Transverse colon (tissue), 4 donors: ENCODE results near the gene MDGA2.

Source experiments
- CTCF ChIP-seq, 5 experiments: fragments of 200-600 bp in 3 of 5; fragments of 450-650 bp in 2 of 5; sonication (generic) in 3 of 5; IDR thresholded peaks; 1 replicate in 2 of 5; 2 replicates in 3 of 5; pipeline ENCODE4 v1.5.1; 2016 to 2017; ENCODE audit warnings: antibody characterized with exemption in 5 of 5, inconsistent platforms in 3 of 5, mild to moderate bottlenecking in 2 of 5, moderate library complexity in 1 of 5
- EP300 ChIP-seq: sonication (generic); formaldehyde crosslinking; IDR thresholded peaks from one replicate; pipeline ENCODE4 v1.6.1; 2017; ENCODE audit warnings: antibody characterized with exemption, low read depth
- POLR2A ChIP-seq: fragments of 450-650 bp; IDR thresholded peaks from one replicate; pipeline ENCODE4 v1.6.1; 2016; ENCODE audit warnings: antibody characterized with exemption, mild to moderate bottlenecking, moderate library complexity
- POLR2AphosphoS5 ChIP-seq, 3 donors: sonication (generic); formaldehyde crosslinking; IDR thresholded peaks; one replicate each; pipeline ENCODE4 v1.6.1; 2016; ENCODE audit warnings: antibody characterized with exemption in 3 of 3

- TF ChIP-seq POLR2A, result no peak
- TF ChIP-seq CTCF (IDR thresholded peaks at IDR 0.05), result no peak
- TF ChIP-seq POLR2AphosphoS5 (IDR thresholded peaks at IDR 0.05), result no peak
- TF ChIP-seq EP300, result no peak
Observed at GRCh38 chr14:47389535-47389934, 285.9 kb downstream of the MDGA2 start.
